Motor neuron (in vitro differentiated cells): ENCODE measurements around the gene ACTL7B. TPM values are rescaled to one million over a fixed set of nuclear protein-coding genes. Genes with fewer than 3 reads are reported as not detected.

Source experiments
- ATAC-seq, 8 experiments: fragments of 200-7000 bp; cut with Tn5 transposase; replicated peaks in 6 of 8; 2 replicates each; pipeline ENCODE4 v1.8.0; 2021; ENCODE audit warnings: mild to moderate bottlenecking in 8 of 8, moderate library complexity in 8 of 8
- H3K27ac ChIP-seq, 2 donors: fragments of 250-450 bp; sonication (Bioruptor Pico); 2 replicates each; pipeline ENCODE4 v1.9.0; 2021; ENCODE audit warnings: antibody characterized with exemption in 2 of 2, mild to moderate bottlenecking in 2 of 2, moderate library complexity in 1 of 2
- H3K4me1 ChIP-seq, 2 donors: fragments of 250-450 bp; sonication (Bioruptor Pico); replicated peaks in 1 of 2; 2 replicates each; pipeline ENCODE4 v1.6.1; 2021; ENCODE audit warnings: antibody characterized with exemption in 2 of 2, mild to moderate bottlenecking in 2 of 2, moderate library complexity in 1 of 2
- H3K4me3 ChIP-seq, 5 donors: fragments of 250-450 bp; sonication (Bioruptor Pico); 2 replicates each; pipeline ENCODE4 v1.9.0; 2021; ENCODE audit warnings: antibody characterized with exemption in 5 of 5, mild to moderate bottlenecking in 5 of 5, moderate library complexity in 4 of 5
- WGBS, 10 experiments: fragments of 450-650 bp; shearing (Covaris generic); methylation state at CpG; one replicate each; pipeline ENCODE4 v1.0.0; 2022; 5-methylcytosine and 5-hydroxymethylcytosine counted together
- in situ Hi-C, 9 experiments: fragments of 400-800 bp; cut with MboI; loops; one replicate each; pipeline ENCODE4 v1.15.0; 2021; ENCODE audit warnings: low sequenced_read_pairs in 9 of 9, low pct_unique_long_range_greater_than_20kb in 2 of 9; ENCODE audit not compliant: unreplicated experiment in 9 of 9
- total RNA-seq, 8 experiments: library from RNA; unstranded; fragments of 300-600 nt; gene quantifications; 2 replicates each; pipeline versions ENCODE4 v1.2.3 to v1.2.4, GENCODE V29; 2022

The ACTL7B gene
- total RNA-seq, 8 experiments from 2014 or later: 0.05 to 0.57 (median 0.20) TPM; not detected in 1

GRCh38 chr9:108835831-108836230, 20.0 kb downstream of the ACTL7B start:
- ATAC-seq: peak in 2 of 8 experiments; percentile 23 to 40
- Histone ChIP-seq H3K27ac (no peak overlapping the region), H3K4me3 (no peak overlapping the region), H3K4me1 (no peaks in the 10 kb centered on the region)
- WGBS, 10 experiments: 0 to 100% (median 65%) methylated on average over 1 to 6 of the region's 7 CpGs
- in situ Hi-C loops: no loop called here

- no peaks in the 10 kb centered on the region for H3K4me1 ChIP-seq
- no peak overlapping the region for H3K27ac ChIP-seq
- ATAC-seq: peak in 1 of 8 experiments; percentile 13
- in situ Hi-C loops: no loop called here
- H3K4me3 ChIP-seq: no peak overlapping the region
- 0 to 81% (median 48%) methylated on average over 1 to 4 of the region's 4 CpGs; no CpG with 5 or more reads in 2 of the 10 experiments for WGBS, 10 experiments
These were observed 20.7 kb downstream of the ACTL7B start for GRCh38 chr9:108834959-108835665.

- Histone ChIP-seq H3K4me3 (no peak overlapping the region), H3K4me1 (no peaks in the 10 kb centered on the region), H3K27ac (no peak overlapping the region)
- in situ Hi-C loops: no loop called here
- 90 to 92% methylated on average over 2 to 3 of the region's 3 CpGs; no CpG with 5 or more reads in 8 of the 10 experiments for WGBS, 10 experiments
- no peak for ATAC-seq
These were observed 23.6 kb downstream of the ACTL7B start for GRCh38 chr9:108832179-108832500.

GRCh38 chr9:108831496-108832178, 24.1 kb downstream of the ACTL7B start:
- peak in 3 of 8 experiments; percentile 83 to 92 (median 84) for ATAC-seq
- Histone ChIP-seq H3K27ac (no peak overlapping the region), H3K4me3 (no peak overlapping the region), H3K4me1 (no peaks in the 10 kb centered on the region)
- 33 to 100% (median 88%) methylated on average over 1 of the region's 1 CpG; no CpG with 5 or more reads in 4 of the 10 experiments for WGBS, 10 experiments
- in situ Hi-C loops: no loop called here

DNA sequence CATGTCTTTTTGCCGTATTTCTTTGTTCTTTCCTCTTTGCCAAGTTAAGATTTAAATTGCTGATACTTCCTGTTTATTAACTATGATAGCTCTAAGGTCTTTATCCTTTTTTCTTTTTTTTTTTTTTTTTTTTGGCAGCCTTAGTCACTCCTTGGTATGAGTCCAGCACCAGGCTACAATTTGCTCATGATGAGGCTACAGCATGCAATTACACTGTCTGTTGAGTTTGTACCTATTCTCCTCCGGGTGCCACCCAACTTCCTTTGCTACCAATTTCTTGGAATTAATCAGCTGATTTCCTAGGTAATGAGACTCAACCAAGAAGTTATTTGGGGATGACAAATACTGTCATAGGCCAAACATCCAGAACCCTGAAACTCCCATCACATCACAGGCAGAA, 25.5 kb downstream of the ACTL7B start:
- no peaks in the 10 kb centered on the region for H3K4me1 ChIP-seq
- no peak overlapping the region for H3K27ac ChIP-seq
- WGBS, 10 experiments: 40 to 100% (median 84%) methylated on average over 1 to 2 of the region's 2 CpGs; no CpG with 5 or more reads in 2 of the 10 experiments
- in situ Hi-C loops: no loop called here
- ATAC-seq: peak in 1 of 8 experiments; percentile 31
- H3K4me3 ChIP-seq: no peak overlapping the region

DNA sequence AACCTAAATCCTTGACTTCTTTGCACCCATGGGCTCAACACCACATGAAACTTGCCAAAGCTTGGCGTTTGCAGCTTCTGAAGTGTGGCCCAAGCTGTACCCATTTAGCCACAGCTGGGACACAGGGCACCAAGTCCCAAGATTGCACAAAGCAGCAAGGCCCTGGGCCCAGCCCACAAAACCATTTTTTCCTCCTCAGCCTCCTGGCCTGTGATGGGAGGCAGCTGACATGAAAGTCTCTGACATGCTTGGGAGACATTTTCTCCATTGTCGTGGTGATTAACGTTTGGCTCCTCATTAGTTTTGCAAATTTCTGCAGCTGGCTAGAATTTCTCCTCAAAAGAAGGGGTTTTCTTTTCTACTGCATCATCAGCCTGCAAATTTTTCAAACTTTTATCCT, 32.0 kb downstream of the ACTL7B start:
- no peak overlapping the region for H3K4me3 ChIP-seq
- 10 to 90% (median 72%) methylated on average over 1 to 2 of the region's 3 CpGs; no CpG with 5 or more reads in 2 of the 10 experiments for WGBS, 10 experiments
- H3K4me1 ChIP-seq: no peaks in the 10 kb centered on the region
- H3K27ac ChIP-seq: no peak overlapping the region
- ATAC-seq: no peak
- in situ Hi-C loops: no loop called here

DNA sequence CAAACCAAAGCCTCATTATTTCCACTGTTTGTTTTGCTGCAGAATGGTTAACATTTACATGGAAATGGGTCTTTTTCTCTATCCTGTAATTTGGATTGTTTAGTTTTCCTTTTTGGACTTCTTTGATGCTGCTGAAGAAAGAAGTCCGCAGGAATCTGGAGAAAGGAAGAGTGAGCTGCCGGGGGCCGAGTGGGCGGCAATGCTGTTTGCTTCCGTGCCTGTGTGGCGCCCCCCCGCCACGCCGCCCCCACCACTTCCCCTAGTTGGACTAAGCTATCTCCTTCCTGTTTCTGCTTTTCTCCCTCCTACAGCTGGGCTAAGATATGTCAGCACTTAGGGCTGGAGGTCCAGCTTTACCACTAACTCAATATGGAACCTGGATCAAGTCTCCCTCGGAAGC, 39.7 kb downstream of the ACTL7B start:
- 19 to 100% (median 60%) methylated on average over 1 to 9 of the region's 10 CpGs; no CpG with 5 or more reads in 5 of the 10 experiments for WGBS, 10 experiments
- Histone ChIP-seq H3K4me3 (no peak overlapping the region), H3K4me1 (no peaks in the 10 kb centered on the region), H3K27ac (no peak overlapping the region)
- in situ Hi-C loops: no loop called here
- ATAC-seq: no peak

DNA sequence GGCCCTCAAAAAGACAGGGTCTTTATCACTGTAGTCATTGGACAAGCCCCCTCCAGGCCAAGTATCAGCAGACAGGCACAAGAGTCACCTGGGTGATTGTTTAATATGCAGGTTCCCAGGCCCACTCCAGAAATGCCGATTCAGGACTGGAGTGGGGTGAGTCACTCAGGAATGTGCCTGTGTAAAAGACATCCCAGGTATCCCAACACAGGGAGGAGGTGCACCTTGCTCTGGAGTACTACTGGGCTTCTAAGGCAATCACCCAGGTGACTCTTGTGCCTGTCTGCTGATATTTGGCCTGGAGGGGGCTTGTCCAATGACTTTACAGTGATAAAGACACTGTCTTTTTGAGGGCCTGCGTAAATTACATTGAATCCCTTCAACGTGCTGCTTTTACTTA, 40.6 kb downstream of the ACTL7B start:
- 42 to 100% (median 85%) methylated on average over 1 to 3 of the region's 3 CpGs; no CpG with 5 or more reads in 2 of the 10 experiments for WGBS, 10 experiments
- ATAC-seq: no peak
- in situ Hi-C loops: no loop called here

GRCh38 chr9:108813951-108814601, 41.7 kb downstream of the ACTL7B start:
- peak in 5 of 8 experiments; percentile 38 to 99 (median 90) for ATAC-seq
- H3K27ac ChIP-seq: no peak overlapping the region
- in situ Hi-C loops: no loop called here

More for the DNA sequence above, 40.6 kb downstream of the ACTL7B start:
- no peaks in the 10 kb centered on the region for H3K4me1 ChIP-seq
- H3K27ac ChIP-seq: no peak overlapping the region
- no peak overlapping the region for H3K4me3 ChIP-seq

GRCh38 chr9:108812396-108813025, 43.3 kb downstream of the ACTL7B start:
- WGBS, 10 experiments: 42 to 92% (median 64%) methylated on average over 1 to 6 of the region's 8 CpGs; no CpG with 5 or more reads in 3 of the 10 experiments
- in situ Hi-C loops: no loop called here
- no peak overlapping the region for H3K27ac ChIP-seq
- ATAC-seq: no peak
- H3K4me1 ChIP-seq: no peaks in the 10 kb centered on the region
- H3K4me3 ChIP-seq: no peak overlapping the region

More at GRCh38 chr9:108813951-108814601, 41.7 kb downstream of the ACTL7B start:
- WGBS, 10 experiments: 66 to 92% (median 78%) methylated on average over 1 to 2 of the region's 2 CpGs; no CpG with 5 or more reads in 4 of the 10 experiments
- no peaks in the 10 kb centered on the region for H3K4me1 ChIP-seq
- H3K4me3 ChIP-seq: no peak overlapping the region

DNA sequence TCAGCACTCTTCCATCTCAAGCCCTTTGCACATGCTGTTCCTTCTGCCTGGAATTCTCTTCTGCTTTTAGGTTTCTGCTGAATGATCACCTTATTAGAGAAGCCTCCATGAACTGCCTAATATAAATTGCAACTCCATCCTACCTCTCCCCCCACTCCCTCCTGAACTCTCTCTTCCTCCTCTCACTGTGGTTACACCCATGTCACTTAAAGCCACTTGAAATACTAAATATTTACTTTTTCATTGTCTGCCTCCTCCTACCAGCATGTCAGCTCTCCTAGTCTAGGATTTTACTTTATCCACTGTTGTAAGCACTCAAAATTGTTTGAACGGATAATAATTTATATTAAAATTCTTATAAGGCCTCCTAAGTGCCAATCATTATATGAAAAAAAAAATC, 43.8 kb downstream of the ACTL7B start:
- H3K4me3 ChIP-seq: no peak overlapping the region
- WGBS, 10 experiments: 20 to 100% (median 83%) methylated on average over 1 of the region's 1 CpG; no CpG with 5 or more reads in 1 of the 10 experiments
- H3K27ac ChIP-seq: no peak overlapping the region
- ATAC-seq: no peak
- in situ Hi-C loops: no loop called here
- no peaks in the 10 kb centered on the region for H3K4me1 ChIP-seq

DNA sequence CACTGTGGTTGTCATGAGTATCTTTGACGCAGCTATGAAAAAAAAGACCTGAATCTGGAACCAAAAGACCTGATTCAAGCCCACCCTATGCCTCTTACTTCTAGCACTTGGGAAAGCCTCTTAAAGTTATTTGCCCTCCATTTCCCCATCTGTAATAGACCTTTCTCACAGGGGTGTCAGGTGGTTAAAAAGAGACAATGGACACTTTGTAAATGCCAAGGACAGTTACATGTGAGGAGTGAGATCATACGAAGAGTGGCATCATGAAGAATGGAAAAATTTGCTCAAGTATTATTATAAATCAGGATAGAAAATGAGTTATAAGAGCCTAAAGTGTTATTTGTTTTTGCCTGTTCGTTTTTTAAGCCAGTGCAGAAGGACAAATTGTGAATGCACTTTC, 46.5 kb downstream of the ACTL7B start:
- in situ Hi-C loops: no loop called here
- no peak for ATAC-seq
- no peaks in the 10 kb centered on the region for H3K4me1 ChIP-seq
- WGBS, 10 experiments: 0 to 79% (median 25%) methylated on average over 1 to 3 of the region's 3 CpGs; no CpG with 5 or more reads in 1 of the 10 experiments
- H3K4me3 ChIP-seq: no peak overlapping the region
- H3K27ac ChIP-seq: no peak overlapping the region
